OCI-LY3 (cell line): ENCODE measurements around the gene RASA1.
"Not testable (repeated sequence)": the region's sequence is repeated elsewhere in the genome, so short reads cannot be mapped to it uniquely, and the experiment has no call there.

Experiments used
- H2AFZ ChIP-seq: fragments of 200-600, 300-600 bp; shearing (Covaris generic); 2 replicates; pipeline ENCODE4 v1.6.0; 2014; ENCODE audit warnings: antibody characterized with exemption, low read depth, low read length
- H3K27ac ChIP-seq: fragments of 200-600, 300-600 bp; sonication (generic); 2 replicates; pipeline ENCODE4 v1.5.1; 2014; ENCODE audit warnings: mild to moderate bottlenecking, low read length, moderate library complexity, mixed read lengths
- H3K27me3 ChIP-seq: fragments of 200-600, 300-600 bp; sonication (generic); 2 replicates; pipeline ENCODE4 v1.6.1; 2014; ENCODE audit warnings: low read depth, low read length, mixed read lengths
- H3K36me3 ChIP-seq: fragments of 200-600, 300-600 bp; sonication (generic); replicated peaks from 2 replicates; pipeline ENCODE3; 2014; ENCODE audit warnings: low read depth, low read length, mixed read lengths
- H3K4me1 ChIP-seq: fragments of 300-600, 200-600 bp; sonication (generic); 2 replicates; pipeline ENCODE4 v1.6.1; 2014; ENCODE audit warnings: low read length, mixed read lengths
- H3K4me2 ChIP-seq: fragments of 200-600, 300-600 bp; sonication (generic); 2 replicates; pipeline ENCODE4 v1.6.1; 2014; ENCODE audit warnings: low read length, mixed read lengths
- H3K4me3 ChIP-seq: fragments of 300-600, 200-600 bp; sonication (generic); 2 replicates; pipeline ENCODE4 v1.5.1; 2014; ENCODE audit warnings: antibody characterized with exemption, mild to moderate bottlenecking, low read length, moderate library complexity
- H3K79me2 ChIP-seq: fragments of 300-600, 200-600 bp; shearing (Covaris generic); 2 replicates; pipeline ENCODE4 v1.6.1; 2014; ENCODE audit warnings: mild to moderate bottlenecking, low read length, mixed read lengths
- H3K9ac ChIP-seq: fragments of 300-600, 200-600 bp; shearing (Covaris generic); 2 replicates; pipeline ENCODE4 v1.6.0; 2014; ENCODE audit warnings: mild to moderate bottlenecking, low read length, moderate library complexity
- H3K9me3 ChIP-seq: fragments of 200-600, 300-600 bp; shearing (Covaris generic); 2 replicates; pipeline ENCODE4 v1.6.1; 2014; ENCODE audit warnings: low read length, mixed read lengths; ENCODE audit not compliant: insufficient read depth
- H4K20me1 ChIP-seq: fragments of 200-600, 300-600 bp; sonication (generic); 2 replicates; pipeline ENCODE4 v1.6.1; 2016; ENCODE audit warnings: low read length, mixed read lengths; ENCODE audit not compliant: insufficient read depth
- CTCF ChIP-seq: fragments of 200-600, 300-600 bp; sonication (generic); IDR thresholded peaks from 2 replicates; pipeline ENCODE4 v1.5.1; 2014; ENCODE audit warnings: antibody characterized with exemption, low read length, low read depth
- EZH2phosphoT487 ChIP-seq: fragments of 200-600 bp; shearing (Covaris generic); IDR thresholded peaks from 2 replicates; pipeline ENCODE4 v1.6.1; 2018; ENCODE audit warnings: antibody characterized with exemption, mixed run types, low read depth

The RASA1 gene

GRCh38 chr5:87278590-87279100, 11.0 kb downstream of the RASA1 start:
- no peak for TF ChIP-seq CTCF
- TF ChIP-seq EZH2phosphoT487 = no peak
- Histone ChIP-seq H3K27ac (no peak overlapping the region), H3K4me2 (no peak overlapping the region), H3K9ac (no peak overlapping the region), H2AFZ (no peak overlapping the region), H3K27me3 (no peaks in the 10 kb centered on the region), H3K79me2 (peaks cover 31% of the 10 kb centered on the region), H3K4me1 (no peaks in the 10 kb centered on the region), H3K4me3 (no peak overlapping the region), H4K20me1 (0 out of 2 replicates have a peak, but pooled peaks cover 12% of the 10 kb centered on the region), H3K36me3 (no peaks in the 10 kb centered on the region), H3K9me3 (no peaks in the 10 kb centered on the region)

DNA sequence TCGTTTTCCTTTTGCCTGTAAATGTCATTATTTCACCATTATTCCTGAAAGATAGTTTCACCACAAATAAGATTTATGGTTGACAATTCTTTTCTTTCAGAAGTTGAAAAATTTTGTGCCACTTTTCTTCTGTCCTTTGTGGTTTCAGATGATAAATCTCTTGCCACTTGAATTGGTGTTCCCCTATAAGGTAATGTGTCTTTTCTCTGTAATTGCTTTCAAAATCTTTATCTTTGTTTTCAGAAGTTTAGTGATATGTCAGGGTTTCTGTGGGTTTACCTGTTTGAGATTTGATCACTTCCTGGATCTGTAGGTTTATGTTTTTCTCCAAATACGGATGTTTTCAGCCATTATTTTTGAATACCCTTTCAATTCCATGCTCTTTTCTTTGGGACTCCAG, 14.6 kb downstream of the RASA1 start:
- no peak for TF ChIP-seq CTCF
- no peak for TF ChIP-seq EZH2phosphoT487
- H3K36me3 ChIP-seq = no peaks in the 10 kb centered on the region
- peaks cover 9% of the 10 kb centered on the region; the same call in 1 of the 2 replicates for H4K20me1 ChIP-seq
- no peak overlapping the region for H3K27ac ChIP-seq
- no peak overlapping the region for H3K4me2 ChIP-seq
- no peaks in the 10 kb centered on the region for H3K9me3 ChIP-seq
- no peak overlapping the region for H3K9ac ChIP-seq
- peaks cover 12% of the 10 kb centered on the region for H3K79me2 ChIP-seq
- no peaks in the 10 kb centered on the region for H3K4me1 ChIP-seq
- no peaks in the 10 kb centered on the region for H3K27me3 ChIP-seq
- H2AFZ ChIP-seq = no peak overlapping the region
- no peak overlapping the region for H3K4me3 ChIP-seq

- H3K79me2 ChIP-seq = peaks cover 13% of the 10 kb centered on the region
- not testable (repeated sequence) for H3K27ac ChIP-seq, H2AFZ ChIP-seq, H3K27me3 ChIP-seq, H4K20me1 ChIP-seq, H3K4me3 ChIP-seq, H3K36me3 ChIP-seq, H3K9ac ChIP-seq, H3K9me3 ChIP-seq, H3K4me1 ChIP-seq, H3K4me2 ChIP-seq
Measured at GRCh38 chr5:87287266-87287665, 19.6 kb downstream of the RASA1 start.

- Histone ChIP-seq H3K79me2 (peaks cover 35% of the 10 kb centered on the region), H2AFZ (no peak overlapping the region), H3K4me1 (no peaks in the 10 kb centered on the region), H3K27me3 (no peaks in the 10 kb centered on the region), H3K36me3 (no peaks in the 10 kb centered on the region), H4K20me1 (no peaks in the 10 kb centered on the region; the same call in 1 of the 2 replicates), H3K9ac (no peak overlapping the region), H3K4me2 (no peak overlapping the region), H3K27ac (no peak overlapping the region), H3K9me3 (no peaks in the 10 kb centered on the region), H3K4me3 (no peak overlapping the region)
- TF ChIP-seq EZH2phosphoT487 (no peak), CTCF (no peak)
Measured at GRCh38 chr5:87298692-87299362, 31.1 kb downstream of the RASA1 start.
